IMR-90 (cell line): ENCODE measurements around the gene KATNB1. TPM values are rescaled to one million over a fixed set of nuclear protein-coding genes. Genes with fewer than 3 reads are reported as not detected.
"Not testable (repeated sequence)": the region's sequence is repeated elsewhere in the genome, so short reads cannot be mapped to it uniquely, and the experiment has no call there.

Experiments
- ATAC-seq: fragments of 200-7000 bp; cut with Tn5 transposase; 2 replicates; pipeline ENCODE4 v1.9.1; 2020; ENCODE audit warnings: low read depth, mild to moderate bottlenecking, moderate library complexity
- BruUV-seq: library from RNA; stranded (reverse); fragments of 400-500 nt; replicated peaks from 2 replicates; lab custom pipeline; 2021; lab: Mats Ljungman, UMichigan
- CTCF ChIA-PET: fragments of 300-600 bp; formaldehyde crosslinking; extraction: SDS; loops from one replicate; lab custom pipeline; 2021; ENCODE audit warnings: antibody characterized with exemption; lab: Yijun Ruan, JAX
- POLR2A ChIA-PET: fragments of 300-600 bp; sonication (Branson Sonifier 250); formaldehyde crosslinking; loops from one replicate; lab custom pipeline; 2022; ENCODE audit warnings: antibody characterized with exemption; ENCODE audit not compliant: unreplicated experiment; lab: Charles Lee
- DNase-seq: peaks from one replicate; pipeline ENCODE4 v3.0.0; 2013
- H2AFZ ChIP-seq: replicated peaks from 2 replicates; pipeline ENCODE3; 2013; ENCODE audit warnings: low read length, mild to moderate bottlenecking; ENCODE audit not compliant: poor library complexity
- H2AK5ac ChIP-seq: 2 replicates; pipeline ENCODE4 v1.6.1; 2013; ENCODE audit warnings: low read depth, low read length, inconsistent platforms
- H2AK9ac ChIP-seq: replicated peaks from 2 replicates; pipeline ENCODE3; 2013; ENCODE audit warnings: mild to moderate bottlenecking, low read depth, low read length, moderate library complexity; ENCODE audit not compliant: poor library complexity
- H2BK120ac ChIP-seq: 2 replicates; pipeline ENCODE4 v1.6.1; 2013; ENCODE audit warnings: low read depth, low read length, inconsistent platforms
- H2BK15ac ChIP-seq: 3 replicates; pipeline ENCODE4 v1.6.1; 2013; ENCODE audit warnings: low read depth, low read length, inconsistent platforms
- H2BK20ac ChIP-seq: 2 replicates; pipeline ENCODE4 v1.6.1; 2013; ENCODE audit warnings: low read depth, mild to moderate bottlenecking, inconsistent platforms, low read length, moderate library complexity
- H2BK5ac ChIP-seq: 2 replicates; pipeline ENCODE4 v1.6.1; 2013; ENCODE audit warnings: mild to moderate bottlenecking, low read depth, low read length, inconsistent platforms; ENCODE audit not compliant: poor library complexity, severe bottlenecking
- H3K14ac ChIP-seq: replicated peaks from 2 replicates; pipeline ENCODE4 v1.6.1; 2013; ENCODE audit warnings: low read depth, low read length, inconsistent platforms
- H3K18ac ChIP-seq: 2 replicates; pipeline ENCODE4 v1.6.1; 2013; ENCODE audit warnings: low read depth, low read length, control low read depth
- H3K23ac ChIP-seq: 2 replicates; pipeline ENCODE4 v1.6.1; 2013; ENCODE audit warnings: low read depth, low read length, inconsistent platforms
- H3K27ac ChIP-seq: 2 replicates; pipeline ENCODE4 v1.5.1; 2013; ENCODE audit warnings: mild to moderate bottlenecking, control low read depth, low read length; ENCODE audit not compliant: insufficient read depth
- H3K27me3 ChIP-seq: 2 replicates; pipeline ENCODE4 v1.6.1; 2013; ENCODE audit warnings: low read length; ENCODE audit not compliant: control insufficient read depth, insufficient read depth
- H3K36me3 ChIP-seq: 2 replicates; pipeline ENCODE4 v1.6.1; 2013; ENCODE audit warnings: low read length, mixed read lengths; ENCODE audit not compliant: control insufficient read depth, insufficient read depth
- H3K4ac ChIP-seq: 2 replicates; pipeline ENCODE4 v1.6.1; 2013; ENCODE audit warnings: low read depth, low read length, inconsistent platforms
- H3K4me1 ChIP-seq: 2 replicates; pipeline ENCODE4 v1.6.1; 2013; ENCODE audit warnings: low read length, mixed read lengths; ENCODE audit not compliant: control insufficient read depth, insufficient read depth
- H3K4me2 ChIP-seq: 2 replicates; pipeline ENCODE4 v1.6.1; 2013; ENCODE audit warnings: low read depth, mild to moderate bottlenecking, control low read depth, low read length, moderate library complexity
- H3K4me3 ChIP-seq: 2 replicates; pipeline ENCODE4 v1.5.1; 2013; ENCODE audit warnings: low read depth, mild to moderate bottlenecking, control low read depth, low read length, moderate library complexity; ENCODE audit not compliant: insufficient read depth
- H3K56ac ChIP-seq: 2 replicates; pipeline ENCODE4 v1.6.1; 2013; ENCODE audit warnings: low read length, inconsistent platforms; ENCODE audit not compliant: insufficient read depth; ENCODE audit errors: extremely low read depth
- H3K79me1 ChIP-seq, 2 experiments: 2 replicates each; pipeline ENCODE4 v1.6.1; 2013; ENCODE audit warnings: low read length in 2 of 2, inconsistent platforms in 1 of 2, low read depth in 1 of 2
- H3K9ac ChIP-seq: 2 replicates; pipeline ENCODE4 v1.6.1; 2013; ENCODE audit warnings: low read depth, low read length, control low read depth
- H3K9me1 ChIP-seq: 2 replicates; pipeline ENCODE4 v1.6.1; 2013; ENCODE audit warnings: low read length, inconsistent platforms; ENCODE audit not compliant: insufficient read depth
- H3K9me3 ChIP-seq: 2 replicates; pipeline ENCODE4 v1.6.1; 2013; ENCODE audit warnings: low read length; ENCODE audit not compliant: control insufficient read depth, insufficient read depth
- H4K20me1 ChIP-seq: 2 replicates; pipeline ENCODE4 v1.6.1; 2013; ENCODE audit warnings: low read length, inconsistent platforms; ENCODE audit not compliant: insufficient read depth
- H4K5ac ChIP-seq: 2 replicates; pipeline ENCODE4 v1.6.1; 2013; ENCODE audit warnings: mild to moderate bottlenecking, low read depth, low read length, control low read depth
- H4K8ac ChIP-seq, 2 experiments: 2 replicates each; pipeline ENCODE4 v1.6.1; 2013; ENCODE audit warnings: low read depth in 2 of 2, low read length in 2 of 2, control low read depth in 1 of 2, inconsistent platforms in 1 of 2
- H4K91ac ChIP-seq: 2 replicates; pipeline ENCODE4 v1.6.1; 2013; ENCODE audit warnings: low read depth, low read length, inconsistent platforms; ENCODE audit not compliant: insufficient read depth
- WGBS, 2 experiments: methylation state at CpG; one replicate each; pipeline versions ENCODE4 v1.1.5 to v1.1.7; 2013; ENCODE audit warnings: missing lambda C conversion rate in 2 of 2; ENCODE audit not compliant: insufficient read length in 1 of 2; ENCODE audit errors: extremely low coverage in 2 of 2; 5-methylcytosine and 5-hydroxymethylcytosine counted together
- dilution Hi-C: fragments of 300-500 bp; cut with HindIII; formaldehyde crosslinking; loops from one replicate; pipeline ENCODE4 v1.14.3; 2018; ENCODE audit warnings: low sequenced_read_pairs; ENCODE audit not compliant: unreplicated experiment
- in situ Hi-C: fragments of 300-500 bp; cut with MboI; formaldehyde crosslinking; loops from 3 replicates; pipeline ENCODE4 v1.14.3; 2019; ENCODE audit warnings: low sequenced_read_pairs, inconsistent platforms, mixed read lengths
- intact Hi-C: fragments of 100-400 bp; cut with micrococcal nuclease; formaldehyde crosslinking; loops from 2 replicates; pipeline ENCODE4 v1.10.0; 2022
- polyA plus RNA-seq, 3 experiments: library from polyadenylated mRNA; depleted of rRNA; stranded (reverse); fragments of >200 nt; gene quantifications; 2 replicates each; pipeline ENCODE4 v1.2.3, GENCODE V29; 2012; ENCODE audit warnings: low replicate concordance in 1 of 3
- total RNA-seq: library from RNA; depleted of rRNA; stranded (reverse); fragments of >200 nt; gene quantifications from 2 replicates; pipeline ENCODE4 v1.2.3, GENCODE V29; 2012

Gene KATNB1
- total and polyA plus RNA-seq, 2 of the 4 experiments (the other 2 are of a cell fraction): 10.9 to 23.5 TPM

DNA sequence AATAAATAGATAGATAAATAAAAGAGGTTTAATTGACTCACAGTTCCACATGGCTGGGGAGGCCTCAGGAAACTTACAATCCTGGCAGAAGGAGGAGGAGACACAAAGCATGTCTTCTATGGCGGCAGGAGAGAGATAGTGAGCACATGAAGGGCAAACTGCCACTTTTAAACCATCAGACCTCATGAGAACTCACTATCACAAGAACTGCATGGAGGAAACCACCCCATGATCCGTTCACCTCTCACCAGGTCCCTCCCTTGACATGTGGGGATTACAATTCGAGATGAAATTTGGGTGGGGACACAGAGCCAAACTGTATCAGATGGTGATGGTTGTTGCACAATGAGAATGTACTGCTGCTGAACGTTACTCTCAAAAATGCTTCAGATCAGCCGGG, 44.3 kb downstream of the KATNB1 start:
- H2BK15ac ChIP-seq, H2BK20ac ChIP-seq, H3K18ac ChIP-seq, H2BK120ac ChIP-seq, H3K27me3 ChIP-seq, H3K23ac ChIP-seq, H3K27ac ChIP-seq, H2AK9ac ChIP-seq, H3K9ac ChIP-seq, H3K9me1 ChIP-seq, dilution Hi-C loops, CTCF ChIA-PET, H3K4me3 ChIP-seq, H3K14ac ChIP-seq, DNase-seq, H3K56ac ChIP-seq, H4K5ac ChIP-seq, H2BK5ac ChIP-seq, H3K9me3 ChIP-seq, in situ Hi-C loops, H3K4me2 ChIP-seq, H4K91ac ChIP-seq, H3K4ac ChIP-seq, H3K4me1 ChIP-seq, H2AK5ac ChIP-seq, H2AFZ ChIP-seq, ATAC-seq, H4K8ac ChIP-seq, intact Hi-C loops, BruUV-seq, POLR2A ChIA-PET: not testable (repeated sequence)
- Histone ChIP-seq H3K36me3 (peaks cover 35% of the 10 kb centered on the region), H4K20me1 (peaks cover 19% of the 10 kb centered on the region; the same call in 1 of the 2 replicates), H3K79me1 (peaks cover 29 to 72% of the 10 kb centered on the region in 2 experiments)
- 83% methylated on average over 1 of the region's 5 CpGs; no CpG with 5 or more reads in 1 of the 2 experiments for WGBS, 2 experiments
